Measurements from ENCODE around the gene MAP3K7CL.
"Not testable (repeated sequence)": the region's sequence is repeated elsewhere in the genome, so short reads cannot be mapped to it uniquely, and the experiment has no call there.

MAP3K7CL gene

DNA sequence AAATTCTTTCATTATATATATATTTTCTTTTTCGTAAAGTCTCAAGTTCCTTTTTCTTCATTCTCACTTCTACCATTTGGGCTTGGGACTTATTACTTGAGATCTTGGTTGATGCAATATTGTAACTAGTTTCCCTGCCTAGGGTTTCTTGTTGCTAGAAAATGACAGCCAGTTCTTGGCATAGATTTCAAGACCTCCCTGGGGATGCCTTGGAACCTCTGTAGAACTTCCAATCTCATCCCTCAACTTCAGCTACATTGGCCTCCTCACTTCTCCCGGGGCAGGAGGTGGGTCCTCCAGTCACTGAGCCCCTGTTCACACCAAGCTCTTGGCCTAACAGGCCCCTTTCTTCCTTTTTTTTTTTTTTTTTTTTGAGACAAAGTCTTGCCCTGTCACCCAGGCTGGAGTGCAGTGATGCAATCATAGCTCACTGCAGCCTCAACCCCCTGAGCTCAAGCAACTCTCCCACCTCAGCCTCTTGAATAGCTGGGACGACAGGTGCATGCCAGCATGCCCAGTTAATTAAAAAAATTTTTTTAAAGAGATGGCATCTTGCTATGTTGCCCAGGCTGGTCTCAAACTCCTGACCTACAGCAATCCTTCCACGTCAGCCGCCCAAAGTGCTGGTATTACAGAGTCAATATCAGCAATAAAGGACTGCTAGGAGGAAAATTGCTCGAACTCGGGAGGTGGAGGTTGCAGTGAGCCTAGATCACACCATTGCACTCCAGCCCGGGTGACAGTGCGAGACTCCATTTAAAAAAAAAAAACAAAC is 33.1 kb downstream of the MAP3K7CL start:
- H3K36me3 ChIP-seq (replicated peaks; ENCODE audit: low read depth, low read length), result no peaks in the 10 kb centered on the region
- H3K4me1 ChIP-seq (ENCODE audit: low read length), result peaks cover 24% of the 10 kb centered on the region
- peak overlapping the region; percentile 96 for H3K27ac ChIP-seq (ENCODE audit: low read length)
- H3K27me3 ChIP-seq (ENCODE audit: low read depth, low read length), result no peaks in the 10 kb centered on the region
- no peaks in the 10 kb centered on the region for H3K9me3 ChIP-seq (ENCODE audit: insufficient read depth, low read length)
- no peaks in the 10 kb centered on the region for H3K79me2 ChIP-seq (ENCODE audit: low read length)
- TF ChIP-seq, protein P1, sequence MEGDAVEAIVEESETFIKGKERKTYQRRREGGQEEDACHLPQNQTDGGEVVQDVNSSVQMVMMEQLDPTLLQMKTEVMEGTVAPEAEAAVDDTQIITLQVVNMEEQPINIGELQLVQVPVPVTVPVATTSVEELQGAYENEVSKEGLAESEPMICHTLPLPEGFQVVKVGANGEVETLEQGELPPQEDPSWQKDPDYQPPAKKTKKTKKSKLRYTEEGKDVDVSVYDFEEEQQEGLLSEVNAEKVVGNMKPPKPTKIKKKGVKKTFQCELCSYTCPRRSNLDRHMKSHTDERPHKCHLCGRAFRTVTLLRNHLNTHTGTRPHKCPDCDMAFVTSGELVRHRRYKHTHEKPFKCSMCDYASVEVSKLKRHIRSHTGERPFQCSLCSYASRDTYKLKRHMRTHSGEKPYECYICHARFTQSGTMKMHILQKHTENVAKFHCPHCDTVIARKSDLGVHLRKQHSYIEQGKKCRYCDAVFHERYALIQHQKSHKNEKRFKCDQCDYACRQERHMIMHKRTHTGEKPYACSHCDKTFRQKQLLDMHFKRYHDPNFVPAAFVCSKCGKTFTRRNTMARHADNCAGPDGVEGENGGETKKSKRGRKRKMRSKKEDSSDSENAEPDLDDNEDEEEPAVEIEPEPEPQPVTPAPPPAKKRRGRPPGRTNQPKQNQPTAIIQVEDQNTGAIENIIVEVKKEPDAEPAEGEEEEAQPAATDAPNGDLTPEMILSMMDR (IDR thresholded peaks at IDR 0.05; ENCODE audit: low read depth, low read length), result no peak
- TF ChIP-seq EZH2phosphoT487 (IDR thresholded peaks at IDR 0.05; ENCODE audit: low read depth), result no peak
- H3K4me2 ChIP-seq (ENCODE audit: low read length), result peak overlapping the region; percentile 69
- peak overlapping the region; percentile 45 for H3K4me3 ChIP-seq (ENCODE audit: low read length)
- peak overlapping the region; percentile 52; the same call in 1 of the 2 replicates for H3K9ac ChIP-seq (ENCODE audit: low read length)
- no peak overlapping the region for H2AFZ ChIP-seq (ENCODE audit: low read depth, low read length)
- no peaks in the 10 kb centered on the region for H4K20me1 ChIP-seq (ENCODE audit: insufficient read depth, low read length)

DNA sequence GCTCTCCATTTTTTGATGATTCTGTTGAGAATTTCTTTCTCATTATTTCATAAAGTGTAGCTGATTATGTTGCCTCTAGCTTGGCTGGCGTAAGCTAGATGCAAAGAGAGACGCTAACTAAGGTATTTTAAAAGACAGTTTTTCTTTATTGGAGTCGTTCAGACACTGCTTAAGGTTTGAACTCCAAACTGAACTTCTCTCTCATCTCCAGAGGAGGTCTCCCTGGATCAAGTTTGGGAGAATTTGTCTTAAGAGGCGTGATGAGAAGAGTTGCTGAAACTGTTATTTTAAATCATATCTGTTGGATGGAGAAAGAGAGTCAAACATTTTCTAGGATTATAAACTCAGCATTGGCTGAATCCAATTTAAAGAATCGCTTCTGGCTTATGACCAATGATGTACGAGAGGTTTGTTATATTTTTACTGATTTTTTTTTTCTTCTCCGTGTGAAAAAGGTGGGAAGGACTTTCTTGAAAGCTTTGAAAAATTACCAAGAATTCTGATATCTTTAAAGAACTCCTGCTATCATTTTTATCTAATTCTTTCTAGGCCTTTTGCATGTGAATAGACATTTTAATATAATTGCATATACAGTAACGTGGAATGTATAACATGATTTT is 34.0 kb downstream of the MAP3K7CL start:
- Histone ChIP-seq H3K4me2 (ENCODE audit: low read length) (0 out of 2 replicates have a peak overlapping the region, but pooled peaks have one; percentile 69), H3K9me3 (ENCODE audit: insufficient read depth, low read length) (no peaks in the 10 kb centered on the region), H4K20me1 (ENCODE audit: insufficient read depth, low read length) (no peaks in the 10 kb centered on the region), H3K27ac (ENCODE audit: low read length) (peak overlapping the region; percentile 96), H3K9ac (ENCODE audit: low read length) (no peak overlapping the region), H2AFZ (ENCODE audit: low read depth, low read length) (no peak overlapping the region), H3K4me1 (ENCODE audit: low read length) (peaks cover 24% of the 10 kb centered on the region), H3K4me3 (ENCODE audit: low read length) (no peak overlapping the region), H3K27me3 (ENCODE audit: low read depth, low read length) (no peaks in the 10 kb centered on the region), H3K79me2 (ENCODE audit: low read length) (no peaks in the 10 kb centered on the region), H3K36me3 (replicated peaks; ENCODE audit: low read depth, low read length) (no peaks in the 10 kb centered on the region)
- TF ChIP-seq EZH2phosphoT487 (IDR thresholded peaks at IDR 0.05; ENCODE audit: low read depth), result no peak
- TF ChIP-seq, protein P1 (IDR thresholded peaks at IDR 0.05; ENCODE audit: low read depth, low read length), result peak; percentile 51

DNA sequence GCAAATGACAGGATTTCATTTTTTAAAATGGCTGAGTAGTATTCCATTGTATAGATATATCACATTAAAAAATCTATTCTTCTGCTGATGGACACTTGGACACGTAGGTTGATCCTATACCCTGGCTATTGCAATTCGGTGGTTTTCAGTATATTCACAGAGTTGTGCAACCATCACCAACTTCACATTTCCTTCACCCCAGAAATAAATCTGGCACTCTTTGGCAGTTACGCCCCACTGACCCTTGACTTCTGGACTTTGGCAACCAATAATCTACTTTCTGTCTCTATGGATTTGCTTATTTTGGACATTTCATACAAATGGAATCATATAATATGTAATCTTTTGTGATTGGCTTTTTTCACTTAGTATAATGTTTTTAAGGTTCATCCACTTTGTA is 35.9 kb downstream of the MAP3K7CL start:
- H3K9ac ChIP-seq (ENCODE audit: low read length), result no peak overlapping the region
- no peaks in the 10 kb centered on the region for H3K79me2 ChIP-seq (ENCODE audit: low read length)
- H3K4me3 ChIP-seq (ENCODE audit: low read length), result no peak overlapping the region
- no peak overlapping the region for H3K4me2 ChIP-seq (ENCODE audit: low read length)
- H2AFZ ChIP-seq (ENCODE audit: low read depth, low read length), result no peak overlapping the region
- TF ChIP-seq EZH2phosphoT487 (IDR thresholded peaks at IDR 0.05; ENCODE audit: low read depth), result no peak
- TF ChIP-seq, protein P1 (IDR thresholded peaks at IDR 0.05; ENCODE audit: low read depth, low read length), result no peak
- no peak overlapping the region for H3K27ac ChIP-seq (ENCODE audit: low read length)
- H3K27me3 ChIP-seq (ENCODE audit: low read depth, low read length), result no peaks in the 10 kb centered on the region
- no peaks in the 10 kb centered on the region for H4K20me1 ChIP-seq (ENCODE audit: insufficient read depth, low read length)
- H3K36me3 ChIP-seq (replicated peaks; ENCODE audit: low read depth, low read length), result no peaks in the 10 kb centered on the region
- H3K9me3 ChIP-seq (ENCODE audit: insufficient read depth, low read length), result no peaks in the 10 kb centered on the region
- H3K4me1 ChIP-seq (ENCODE audit: low read length), result peaks cover 28% of the 10 kb centered on the region

DNA sequence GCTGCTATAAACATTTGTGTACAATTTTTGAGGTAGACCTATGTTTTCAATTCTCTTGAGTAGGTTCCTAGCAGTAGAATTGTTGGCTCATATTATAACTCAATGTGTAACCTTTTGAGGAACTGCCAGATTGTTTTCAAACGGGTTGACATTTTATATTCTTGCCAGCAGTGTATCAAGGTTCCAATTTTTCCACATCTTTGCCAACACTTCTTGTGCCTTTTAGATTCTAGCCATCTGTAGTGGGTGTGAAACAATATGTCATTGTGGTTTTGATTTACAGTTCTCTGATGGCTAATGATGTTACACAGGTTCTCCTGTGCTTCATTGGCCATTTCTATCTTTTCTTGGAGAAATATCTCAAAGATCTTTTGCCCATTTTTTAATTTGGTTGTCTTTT is 36.4 kb downstream of the MAP3K7CL start:
- no peaks in the 10 kb centered on the region for H3K79me2 ChIP-seq (ENCODE audit: low read length)
- no peaks in the 10 kb centered on the region for H3K9me3 ChIP-seq (ENCODE audit: insufficient read depth, low read length)
- H2AFZ ChIP-seq (ENCODE audit: low read depth, low read length), result no peak overlapping the region
- no peak overlapping the region for H3K4me3 ChIP-seq (ENCODE audit: low read length)
- no peak overlapping the region for H3K4me2 ChIP-seq (ENCODE audit: low read length)
- no peaks in the 10 kb centered on the region for H4K20me1 ChIP-seq (ENCODE audit: insufficient read depth, low read length)
- no peak overlapping the region for H3K9ac ChIP-seq (ENCODE audit: low read length)
- no peak overlapping the region for H3K27ac ChIP-seq (ENCODE audit: low read length)
- no peaks in the 10 kb centered on the region for H3K36me3 ChIP-seq (replicated peaks; ENCODE audit: low read depth, low read length)
- H3K27me3 ChIP-seq (ENCODE audit: low read depth, low read length), result no peaks in the 10 kb centered on the region
- peaks cover 28% of the 10 kb centered on the region for H3K4me1 ChIP-seq (ENCODE audit: low read length)
- TF ChIP-seq, protein P1 (IDR thresholded peaks at IDR 0.05; ENCODE audit: low read depth, low read length), result no peak
- no peak for TF ChIP-seq EZH2phosphoT487 (IDR thresholded peaks at IDR 0.05; ENCODE audit: low read depth)

DNA sequence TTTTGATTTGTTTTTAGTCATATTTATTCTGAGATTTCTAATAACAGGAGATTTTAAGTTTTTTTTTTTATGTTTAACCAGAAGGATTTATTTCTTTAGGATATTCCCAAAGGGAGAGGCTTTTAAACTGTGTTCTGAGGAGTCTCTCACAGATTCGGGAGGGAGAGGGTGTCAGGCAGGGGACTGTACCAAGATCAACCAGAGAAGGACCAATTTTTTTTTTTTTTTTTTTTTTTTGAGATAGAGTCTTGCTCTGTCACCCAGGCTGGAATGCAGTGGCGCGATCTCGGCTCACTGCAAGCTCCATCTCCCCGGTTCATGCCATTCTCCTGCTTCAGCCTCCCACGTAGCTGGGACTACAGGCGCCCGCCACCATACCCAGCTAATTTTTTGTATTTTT is 37.0 kb downstream of the MAP3K7CL start:
- peaks cover 27% of the 10 kb centered on the region for H3K4me1 ChIP-seq (ENCODE audit: low read length)
- H3K79me2 ChIP-seq (ENCODE audit: low read length); H3K36me3 ChIP-seq (replicated peaks; ENCODE audit: low read depth, low read length); H3K4me2 ChIP-seq (ENCODE audit: low read length); H3K4me3 ChIP-seq (ENCODE audit: low read length); H3K9ac ChIP-seq (ENCODE audit: low read length); H3K9me3 ChIP-seq (ENCODE audit: insufficient read depth, low read length); H3K27ac ChIP-seq (ENCODE audit: low read length); H3K27me3 ChIP-seq (ENCODE audit: low read depth, low read length); H2AFZ ChIP-seq (ENCODE audit: low read depth, low read length); H4K20me1 ChIP-seq (ENCODE audit: insufficient read depth, low read length): not testable (repeated sequence)

All from OCI-LY3 (cell line).